A673 (cell line): ENCODE data around the gene MPPE1. TPM values are rescaled to one million over a fixed set of nuclear protein-coding genes. Genes with fewer than 3 reads are reported as not detected.
"Not testable (repeated sequence)": the region's sequence is repeated elsewhere in the genome, so short reads cannot be mapped to it uniquely, and the experiment has no call there.

Experiments used
- BruUV-seq: library from RNA; stranded (reverse); fragments of 400-500 nt; replicated peaks from 2 replicates; lab custom pipeline; 2021; lab: Mats Ljungman, UMichigan
- CTCF ChIA-PET: fragments of 300-600 bp; sonication (Branson Sonifier 250); formaldehyde crosslinking; loops from one replicate; lab custom pipeline; 2022; ENCODE audit warnings: antibody characterized with exemption; lab: Charles Lee
- POLR2A ChIA-PET: fragments of 300-600 bp; sonication (Branson Sonifier 250); formaldehyde crosslinking; loops from one replicate; lab custom pipeline; 2022; ENCODE audit warnings: antibody characterized with exemption; ENCODE audit not compliant: low non-redundant PET; lab: Charles Lee
- DNase-seq: peaks from one replicate; pipeline ENCODE4 v3.0.0-alpha.2; 2015; ENCODE audit warnings: low spot score
- H3K27ac ChIP-seq: fragments of 200-600 bp; sonication (generic); 2 replicates; pipeline ENCODE4 v1.5.1; 2016; ENCODE audit warnings: mixed run types, low read depth, mild to moderate bottlenecking, mixed read lengths, antibody characterized with exemption, low read length; ENCODE audit not compliant: poor library complexity, severe bottlenecking
- H3K27me3 ChIP-seq: fragments of 200-600 bp; sonication (generic); replicated peaks from 2 replicates; pipeline ENCODE4 v1.6.1; 2017; ENCODE audit warnings: mixed run types, low read depth, mild to moderate bottlenecking, mixed read lengths, antibody characterized with exemption, low read length; ENCODE audit not compliant: insufficient read depth, poor library complexity
- H3K36me3 ChIP-seq: fragments of 200-600 bp; sonication (generic); 2 replicates; pipeline ENCODE4 v1.6.1; 2016; ENCODE audit warnings: mixed run types, mild to moderate bottlenecking, mixed read lengths, antibody characterized with exemption, low read length; ENCODE audit not compliant: insufficient read depth, poor library complexity, severe bottlenecking
- H3K4me1 ChIP-seq: fragments of 200-600 bp; sonication (generic); 2 replicates; pipeline ENCODE4 v1.6.1; 2017; ENCODE audit warnings: mixed run types, mild to moderate bottlenecking, mixed read lengths, antibody characterized with exemption, low read length; ENCODE audit not compliant: insufficient read depth, poor library complexity, severe bottlenecking
- H3K4me3 ChIP-seq: fragments of 200-600 bp; sonication (generic); 2 replicates; pipeline ENCODE4 v1.5.1; 2016; ENCODE audit warnings: low read depth, mixed run types, mild to moderate bottlenecking, mixed read lengths, low read length; ENCODE audit not compliant: poor library complexity, severe bottlenecking
- H3K9me3 ChIP-seq: fragments of 200-600 bp; sonication (generic); 2 replicates; pipeline ENCODE4 v1.6.1; 2016; ENCODE audit warnings: mixed run types, low read depth, mild to moderate bottlenecking, mixed read lengths, antibody characterized with exemption, low read length; ENCODE audit not compliant: poor library complexity, severe bottlenecking
- CTCF ChIP-seq: fragments of 300-800, 200-600 bp; sonication (generic); conservative IDR thresholded peaks from 2 replicates; pipeline ENCODE4 v1.5.1; 2017; ENCODE audit warnings: low read depth, mild to moderate bottlenecking, antibody characterized with exemption, low read length, moderate library complexity, mixed read lengths
- EZH2 ChIP-seq: fragments of 200-600 bp; sonication (generic); IDR thresholded peaks from 2 replicates; pipeline ENCODE4 v1.6.1; 2017; ENCODE audit warnings: borderline replicate concordance, low read depth, mild to moderate bottlenecking, mixed read lengths, antibody characterized with exemption, low read length; ENCODE audit not compliant: poor library complexity, severe bottlenecking
- intact Hi-C: fragments of 100-400 bp; cut with micrococcal nuclease; formaldehyde crosslinking; loops from one replicate; pipeline ENCODE4 v1.10.0; 2022; ENCODE audit not compliant: unreplicated experiment
- total RNA-seq: library from RNA; stranded (reverse); gene quantifications from 2 replicates; pipeline ENCODE4 v1.2.3, GENCODE V29; 2021

The MPPE1 gene
- total RNA-seq, 1 experiment from 2014 or later = 17.6 TPM

- no peak for TF ChIP-seq CTCF
- TF ChIP-seq EZH2 = no peak
- no TSS peak for BruUV-seq
- no peaks in the 10 kb centered on the region for H3K27me3 ChIP-seq
- ChIA-PET POLR2A (no interaction called here), CTCF (no interaction called here)
- H3K4me1 ChIP-seq = no peaks in the 10 kb centered on the region
- DNase-seq = no peak
- intact Hi-C loops = no loop called here
- no peak overlapping the region for H3K27ac ChIP-seq
- no peaks in the 10 kb centered on the region for H3K36me3 ChIP-seq
- H3K9me3 ChIP-seq = no peaks in the 10 kb centered on the region
- H3K4me3 ChIP-seq = no peak overlapping the region
These were observed 40.9 kb upstream of the MPPE1 start for GRCh38 chr18:11948852-11949523.

- no TSS peak for BruUV-seq
- intact Hi-C loops = no loop called here
- Histone ChIP-seq H3K4me3 (no peak overlapping the region), H3K27me3 (no peaks in the 10 kb centered on the region), H3K27ac (no peak overlapping the region), H3K36me3 (no peaks in the 10 kb centered on the region), H3K9me3 (no peaks in the 10 kb centered on the region), H3K4me1 (no peaks in the 10 kb centered on the region)
- DNase-seq = no peak
- POLR2A ChIA-PET = no interaction called here
- no peak for TF ChIP-seq CTCF
- CTCF ChIA-PET = no interaction called here
These were observed 39.4 kb upstream of the MPPE1 start for GRCh38 chr18:11947214-11948191.

GRCh38 chr18:11946756-11947155 lies 38.6 kb upstream of the MPPE1 start:
- intact Hi-C loops = no loop called here
- CTCF ChIA-PET = no interaction called here
- POLR2A ChIA-PET = no interaction called here

GRCh38 chr18:11945834-11946659 lies 37.9 kb upstream of the MPPE1 start:
- CTCF ChIA-PET, H3K27ac ChIP-seq, H3K36me3 ChIP-seq, H3K4me1 ChIP-seq, H3K9me3 ChIP-seq, DNase-seq, H3K27me3 ChIP-seq, POLR2A ChIA-PET, intact Hi-C loops, BruUV-seq, H3K4me3 ChIP-seq: not testable (repeated sequence)

More at GRCh38 chr18:11946756-11947155, 38.6 kb upstream of the MPPE1 start:
- TF ChIP-seq EZH2 (no peak), CTCF (no peak)
- H3K36me3 ChIP-seq = no peaks in the 10 kb centered on the region
- no peaks in the 10 kb centered on the region for H3K27me3 ChIP-seq
- no peaks in the 10 kb centered on the region for H3K4me1 ChIP-seq
- no peak for DNase-seq
- no peaks in the 10 kb centered on the region for H3K9me3 ChIP-seq
- H3K4me3 ChIP-seq = no peak overlapping the region
- H3K27ac ChIP-seq = no peak overlapping the region
- BruUV-seq = no TSS peak
